Raji (cell line): Measurements from ENCODE around the gene PNPLA3.
A peak's percentile ranks its signal among the peaks of the same experiment; 100 is the strongest.

Experiments used
- POLR2A ChIP-seq: IDR thresholded peaks from 2 replicates; pipeline ENCODE4 v1.6.1; 2011; ENCODE audit warnings: low read depth, low read length, control low read depth; ENCODE audit not compliant: insufficient read depth

The PNPLA3 gene

DNA sequence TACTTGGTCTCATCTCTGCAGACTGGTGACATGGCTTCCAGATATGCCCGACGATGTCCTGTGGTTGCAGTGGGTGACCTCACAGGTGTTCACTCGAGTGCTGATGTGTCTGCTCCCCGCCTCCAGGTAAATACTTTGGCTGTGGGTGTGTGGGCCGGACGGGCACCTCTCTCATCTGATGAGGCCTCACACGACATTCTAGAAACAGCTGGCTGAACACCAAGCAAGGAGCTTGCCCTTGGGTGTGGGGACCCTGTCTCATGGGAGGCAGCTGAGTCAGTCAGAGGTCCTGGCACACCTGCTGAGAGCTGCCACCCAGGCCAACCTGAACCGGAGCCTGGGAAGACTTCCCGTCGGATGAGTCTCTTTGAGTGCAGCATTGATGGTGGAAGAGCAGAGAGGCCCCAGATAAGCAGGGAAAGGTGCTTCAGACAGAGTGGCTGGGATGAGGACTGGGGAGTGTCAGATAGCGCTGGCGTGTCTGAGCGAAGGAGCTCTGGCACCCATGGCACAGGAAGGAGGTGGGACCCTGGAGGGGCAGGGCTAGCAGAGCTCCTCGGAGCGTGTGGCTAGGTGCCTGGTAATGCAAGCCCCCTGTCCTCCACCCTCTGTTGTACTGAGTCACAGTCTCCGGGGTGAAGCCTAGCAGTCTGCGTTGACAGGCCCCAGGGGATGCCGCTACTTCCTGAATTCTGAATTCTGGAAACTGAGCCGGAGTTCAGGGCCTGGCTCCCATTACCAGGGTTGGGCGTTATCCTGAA, 21.2 kb downstream of the PNPLA3 start:
- TF ChIP-seq POLR2A = no peak

DNA sequence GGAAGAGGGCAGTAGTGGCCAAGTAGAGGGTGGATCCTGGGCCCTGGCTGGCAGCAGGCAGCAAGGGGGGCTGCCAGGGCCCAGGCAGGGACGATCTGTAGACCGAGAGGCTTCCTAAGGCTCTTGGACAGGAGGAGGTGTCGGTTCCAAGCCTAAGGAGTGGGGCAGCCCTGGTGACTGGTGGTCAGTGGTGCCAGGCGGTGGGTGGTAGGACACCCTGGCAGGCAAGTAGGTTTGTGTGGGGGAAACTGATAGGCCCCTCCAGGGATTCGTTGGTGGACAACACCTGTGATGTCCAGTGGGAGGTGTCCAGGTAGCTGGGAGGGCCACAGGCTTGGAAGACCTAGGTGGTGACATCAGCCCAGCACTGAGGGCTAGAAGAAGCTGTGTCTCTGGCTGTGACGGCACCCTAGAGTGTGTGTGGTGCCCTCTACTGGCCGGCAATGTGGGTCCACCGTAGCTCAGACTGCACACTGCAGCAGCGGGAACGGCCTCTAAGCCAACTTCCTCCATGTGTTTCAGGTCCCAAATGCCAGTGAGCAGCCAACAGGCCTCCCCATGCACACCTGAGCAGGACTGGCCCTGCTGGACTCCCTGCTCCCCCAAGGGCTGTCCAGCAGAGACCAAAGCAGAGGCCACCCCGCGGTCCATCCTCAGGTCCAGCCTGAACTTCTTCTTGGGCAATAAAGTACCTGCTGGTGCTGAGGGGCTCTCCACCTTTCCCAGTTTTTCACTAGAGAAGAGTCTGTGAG, 22.2 kb downstream of the PNPLA3 start:
- no peak for TF ChIP-seq POLR2A

DNA sequence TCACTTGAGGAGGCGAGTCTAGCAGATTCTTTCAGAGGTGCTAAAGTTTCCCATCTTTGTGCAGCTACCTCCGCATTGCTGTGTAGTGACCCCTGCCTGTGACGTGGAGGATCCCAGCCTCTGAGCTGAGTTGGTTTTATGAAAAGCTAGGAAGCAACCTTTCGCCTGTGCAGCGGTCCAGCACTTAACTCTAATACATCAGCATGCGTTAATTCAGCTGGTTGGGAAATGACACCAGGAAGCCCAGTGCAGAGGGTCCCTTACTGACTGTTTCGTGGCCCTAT, 22.7 kb downstream of the PNPLA3 start:
- no peak for TF ChIP-seq POLR2A

DNA sequence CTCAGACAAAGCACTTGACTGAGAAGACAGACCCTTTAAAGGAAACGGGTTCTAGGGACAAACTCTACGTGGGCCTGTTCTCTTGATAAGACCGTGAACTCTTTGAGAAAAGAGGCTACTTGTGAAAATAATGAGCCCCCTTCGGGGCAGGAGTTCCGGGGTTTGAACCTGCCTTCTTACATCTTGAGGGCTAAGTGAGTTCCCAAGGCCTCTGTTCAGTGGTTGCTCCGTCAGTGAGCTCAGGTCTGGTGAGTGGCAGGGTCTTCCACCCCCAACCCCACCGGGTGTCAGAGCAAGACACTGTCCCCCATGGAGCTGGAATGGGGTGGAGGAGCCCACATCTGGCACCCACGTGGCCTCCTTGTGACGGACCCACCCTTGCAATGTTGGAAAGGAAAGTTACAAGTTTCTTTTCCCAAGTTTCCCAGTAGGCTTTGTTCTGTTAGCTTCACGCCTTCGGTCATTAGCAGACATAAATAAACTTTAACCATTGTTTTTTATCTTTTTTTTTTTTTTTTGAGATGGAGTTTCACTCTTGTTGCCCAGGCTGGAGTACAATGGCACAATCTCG, 25.3 kb downstream of the PNPLA3 start:
- no peak for TF ChIP-seq POLR2A

DNA sequence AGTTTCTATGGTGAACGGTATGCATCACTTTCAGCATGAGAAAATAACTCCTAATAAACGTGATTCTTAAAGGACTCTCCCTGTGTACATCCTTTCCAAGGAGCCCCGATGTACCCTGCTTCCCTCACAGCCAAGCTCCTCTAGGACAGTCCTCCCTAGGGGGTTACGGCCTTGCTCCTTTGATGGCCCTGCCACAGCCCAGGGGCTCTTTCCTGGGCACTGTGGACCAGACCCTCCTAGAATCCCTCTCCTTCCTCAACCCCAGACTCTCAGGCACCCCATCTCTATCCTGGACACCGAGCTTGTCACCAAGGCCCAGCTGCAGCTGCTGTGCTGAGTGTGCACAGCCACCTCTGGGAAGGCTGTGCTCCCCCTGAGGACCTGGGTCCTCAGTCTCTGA, 27.8 kb downstream of the PNPLA3 start:
- TF ChIP-seq POLR2A = no peak

DNA sequence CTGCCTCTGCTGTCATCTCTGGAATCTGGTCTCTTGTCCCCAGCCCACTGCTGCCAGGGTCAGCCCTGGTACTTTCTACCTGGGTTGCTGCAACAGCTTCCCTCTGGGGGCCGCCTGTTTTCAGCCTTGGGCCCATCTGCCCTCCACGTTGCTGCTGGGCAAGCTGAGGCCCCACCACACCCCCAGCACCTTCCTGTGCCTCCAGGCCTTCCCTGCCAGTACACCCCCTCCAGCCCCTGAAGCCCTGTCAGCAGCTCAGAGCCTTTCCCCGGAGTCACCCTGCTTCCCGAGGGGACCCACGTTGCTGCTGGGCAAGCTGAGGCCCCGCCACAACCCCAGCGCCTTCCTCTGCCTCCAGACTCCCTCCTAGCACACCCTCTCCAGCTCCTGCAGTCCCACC, 28.4 kb downstream of the PNPLA3 start:
- no peak for TF ChIP-seq POLR2A

DNA sequence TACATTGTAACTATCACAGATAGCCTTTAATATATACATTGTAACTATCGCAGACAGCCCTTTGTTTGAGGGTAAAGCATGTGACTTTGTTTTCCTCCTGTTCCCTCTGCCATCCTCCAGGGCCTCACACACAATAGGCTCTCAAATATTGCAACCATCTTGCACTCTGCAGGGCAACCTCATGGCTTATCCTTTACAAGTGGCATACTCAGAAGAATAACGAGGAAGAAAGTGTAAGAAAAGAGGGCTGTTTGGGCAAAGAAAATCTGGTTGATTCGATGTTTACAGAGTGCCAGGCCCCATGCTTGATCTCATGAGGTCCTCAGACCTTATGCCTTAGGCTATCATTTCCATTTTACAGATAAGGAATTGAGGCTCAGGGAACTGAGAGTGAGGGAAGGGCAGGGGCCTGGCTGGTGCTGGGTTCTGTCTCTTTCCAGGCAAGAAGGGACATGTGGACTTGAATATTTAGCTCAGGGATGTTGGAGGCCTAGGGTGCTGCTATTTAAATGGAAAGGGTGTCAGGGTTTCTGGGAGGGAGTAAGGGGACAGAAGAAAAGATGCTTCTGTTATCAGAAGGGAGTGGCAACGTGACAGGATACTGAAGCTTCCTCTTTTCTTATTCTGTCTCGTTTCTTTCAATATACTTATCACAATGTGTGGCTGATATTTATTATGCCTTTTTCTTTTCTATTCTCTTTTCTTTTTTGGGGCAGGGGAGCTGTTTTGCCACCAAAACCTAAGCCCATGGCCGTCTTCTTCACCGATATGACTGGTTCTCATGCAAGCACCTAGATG, 30.6 kb downstream of the PNPLA3 start:
- TF ChIP-seq POLR2A = no peak

DNA sequence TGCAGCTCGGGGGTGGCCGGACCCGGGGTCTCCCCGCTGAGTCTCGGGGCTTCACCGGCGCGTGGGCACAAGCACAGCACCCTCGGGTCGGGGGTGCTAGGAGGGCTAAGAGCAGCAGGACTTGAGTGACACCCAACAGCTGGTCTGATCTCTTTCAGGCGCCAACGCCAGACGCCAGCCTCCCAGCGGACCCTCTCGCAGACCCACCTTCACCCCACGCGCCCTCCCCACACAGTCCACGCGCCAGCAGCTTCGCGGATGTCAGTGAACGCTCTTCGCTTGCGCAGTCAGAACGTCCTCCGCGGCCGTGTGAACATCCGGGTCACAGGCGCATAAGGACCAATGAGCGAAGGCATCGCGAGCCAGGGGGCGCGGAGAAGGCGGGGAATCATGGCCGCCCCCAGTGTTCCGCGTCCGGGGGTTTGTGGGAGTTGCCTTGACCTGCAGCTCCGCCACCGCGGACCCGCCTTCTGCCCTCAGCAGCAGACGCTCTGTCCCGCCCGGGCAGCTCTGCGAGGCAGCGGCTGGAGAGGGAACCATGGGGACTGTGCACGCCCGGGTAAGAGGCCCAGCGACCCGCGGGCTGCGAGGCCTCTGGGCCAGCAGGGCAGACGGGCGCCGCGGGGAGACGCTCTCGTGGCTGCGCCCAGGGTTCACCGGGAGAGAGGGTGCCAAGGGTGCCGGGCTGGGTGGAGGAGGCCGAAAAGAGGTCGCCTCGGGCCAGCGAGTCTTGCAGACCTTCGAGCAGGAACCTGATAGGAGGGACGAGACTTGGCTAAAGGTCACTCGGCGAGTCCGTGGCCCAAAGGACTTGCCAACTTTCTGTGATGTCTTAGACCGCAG, 31.7 kb downstream of the PNPLA3 start, which contains the start of gene SAMM50:
Gene SAMM50 (plus strand): TSS at position 403 of the 843 bp plus-strand sequence. CDS start 136 bp downstream, at position 539.
- TF ChIP-seq POLR2A = peak; percentile 95

DNA sequence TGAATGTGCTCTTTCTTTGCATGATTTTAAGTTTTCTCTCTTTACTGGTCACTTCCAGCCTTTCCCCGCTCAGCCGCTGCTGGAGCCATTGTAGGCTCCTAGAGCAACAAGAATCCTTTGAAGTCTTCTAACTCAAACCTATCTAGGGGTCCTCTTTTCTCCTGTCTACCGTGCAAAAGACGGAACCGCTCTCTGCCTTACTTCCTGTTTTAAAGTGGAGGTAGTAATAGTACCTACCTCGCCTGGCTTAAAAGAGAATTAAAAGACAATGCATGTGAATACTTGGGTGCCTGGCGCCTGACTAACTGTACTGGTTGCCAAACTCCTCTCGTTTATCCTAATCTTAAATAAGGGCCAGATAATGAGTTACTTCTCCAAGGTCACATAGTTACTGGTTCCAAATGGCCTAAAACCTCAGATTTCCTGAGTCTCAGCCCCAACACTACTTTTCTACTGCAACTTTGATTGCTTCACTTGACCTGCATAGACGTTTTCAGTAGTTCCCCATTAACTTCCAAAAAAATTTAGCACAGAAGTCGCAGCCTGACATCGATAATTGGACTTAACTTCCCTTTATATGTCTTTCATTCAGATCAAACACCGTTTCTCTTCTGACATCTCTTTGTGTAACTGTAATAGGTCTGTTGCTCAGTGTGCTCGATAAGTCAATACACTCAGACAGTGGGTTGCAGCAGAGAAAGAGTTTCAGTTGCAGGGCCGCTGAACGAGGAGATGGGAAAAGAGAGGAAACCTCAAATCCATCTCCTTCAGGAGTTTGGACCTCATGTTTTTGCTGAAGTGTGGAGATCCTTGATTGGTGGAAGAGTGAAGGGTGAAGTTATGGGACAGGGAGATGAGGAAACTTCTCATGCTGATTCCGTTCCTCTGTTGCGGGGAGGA, 32.5 kb downstream of the PNPLA3 start:
- no peak for TF ChIP-seq POLR2A

DNA sequence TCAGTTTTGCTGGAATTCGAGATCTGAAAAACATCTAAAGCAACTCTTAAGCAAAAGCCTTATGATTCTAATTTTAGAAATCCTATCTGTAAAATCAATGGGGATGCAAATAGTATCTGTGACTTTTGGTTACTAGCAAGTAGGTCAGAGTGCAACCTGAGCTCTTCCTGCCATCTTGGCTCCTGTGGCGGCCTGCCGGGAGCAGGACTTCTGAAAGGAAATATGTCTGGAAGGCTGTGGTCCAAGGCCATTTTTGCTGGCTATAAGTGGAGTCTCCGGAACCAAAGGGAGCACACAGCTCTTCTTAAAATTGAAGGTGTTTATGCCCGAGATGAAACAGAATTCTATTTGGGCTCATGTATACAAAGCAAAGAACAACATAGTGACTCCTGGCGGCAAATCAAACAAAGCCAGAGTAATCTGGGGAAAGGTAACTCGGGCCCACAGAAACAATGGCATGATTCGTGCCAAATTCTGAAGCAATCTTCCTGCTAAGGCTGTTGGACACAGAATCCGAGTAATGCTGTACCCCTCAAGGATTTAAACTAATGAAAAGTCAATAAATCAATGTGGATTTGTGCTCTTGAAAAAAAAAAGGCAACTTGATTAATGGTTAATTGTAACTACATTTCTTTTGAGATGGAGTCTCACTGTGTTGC, 33.3 kb downstream of the PNPLA3 start:
- no peak for TF ChIP-seq POLR2A

DNA sequence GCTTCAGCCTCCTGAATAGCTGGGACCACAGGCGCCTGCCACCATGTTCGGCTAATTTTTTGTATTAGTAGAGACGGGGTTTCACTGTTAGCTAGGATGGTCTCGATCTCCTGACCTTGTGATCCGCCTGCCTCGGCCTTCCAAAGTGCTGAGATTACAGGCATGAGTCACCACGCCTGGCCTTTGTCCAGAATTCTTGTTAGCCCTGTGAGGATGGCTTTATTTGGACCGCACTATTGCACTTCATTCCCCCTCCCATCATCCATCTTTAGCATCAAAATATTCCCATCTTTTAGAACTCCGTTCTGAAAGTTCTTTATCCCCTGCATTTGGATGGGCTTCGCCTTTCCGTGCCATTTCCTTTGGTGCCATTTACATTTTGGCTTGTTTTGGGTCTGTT, 34.3 kb downstream of the PNPLA3 start:
- TF ChIP-seq POLR2A = no peak

DNA sequence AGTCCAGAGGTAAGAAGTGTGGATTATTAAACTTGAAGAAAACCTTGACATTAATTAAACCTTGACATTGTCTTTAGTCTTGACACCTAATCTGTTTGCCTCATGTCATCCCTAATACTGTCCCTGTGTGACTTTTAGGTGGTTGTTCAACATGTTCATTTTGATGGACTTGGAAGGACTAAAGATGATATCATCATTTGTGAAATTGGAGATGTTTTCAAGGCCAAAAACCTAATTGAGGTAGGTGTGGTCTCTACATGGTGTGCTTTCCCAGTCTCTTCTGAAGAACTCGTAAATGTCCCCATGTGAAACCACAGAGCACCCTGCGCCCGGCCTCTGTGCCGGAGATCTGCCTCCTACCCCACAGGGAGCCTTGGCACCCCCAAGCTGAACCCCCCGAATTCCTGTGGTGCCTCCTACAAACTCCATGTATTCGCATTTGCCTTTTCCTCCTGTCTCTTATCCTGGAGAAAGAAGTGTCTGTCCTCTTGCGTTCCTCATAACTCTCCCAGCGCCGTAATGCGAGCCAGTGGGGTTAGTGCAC, 40.8 kb downstream of the PNPLA3 start:
- TF ChIP-seq POLR2A = no peak

DNA sequence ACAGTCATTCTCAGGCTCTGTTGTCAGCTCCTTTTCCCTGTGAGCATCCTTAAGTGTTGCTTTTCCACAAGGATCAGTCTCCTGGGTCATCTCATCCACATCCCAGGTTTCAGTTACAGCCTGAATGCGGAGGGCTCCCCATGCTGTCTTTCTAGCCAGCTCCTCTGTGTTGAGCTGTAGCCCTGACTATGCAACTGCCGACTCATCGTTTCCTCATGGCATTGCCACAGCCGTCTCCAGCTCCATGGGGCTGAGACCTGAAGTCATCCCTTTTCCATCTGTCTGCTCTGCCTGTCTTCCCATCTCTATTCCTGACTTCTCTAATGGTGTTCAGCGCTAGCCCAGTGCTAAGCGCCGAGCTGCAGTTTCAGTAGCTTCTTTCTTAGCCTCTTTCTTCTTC, 43.5 kb downstream of the PNPLA3 start:
- no peak for TF ChIP-seq POLR2A
